ENCODE results near the gene NUP210.

The NUP210 gene

DNA sequence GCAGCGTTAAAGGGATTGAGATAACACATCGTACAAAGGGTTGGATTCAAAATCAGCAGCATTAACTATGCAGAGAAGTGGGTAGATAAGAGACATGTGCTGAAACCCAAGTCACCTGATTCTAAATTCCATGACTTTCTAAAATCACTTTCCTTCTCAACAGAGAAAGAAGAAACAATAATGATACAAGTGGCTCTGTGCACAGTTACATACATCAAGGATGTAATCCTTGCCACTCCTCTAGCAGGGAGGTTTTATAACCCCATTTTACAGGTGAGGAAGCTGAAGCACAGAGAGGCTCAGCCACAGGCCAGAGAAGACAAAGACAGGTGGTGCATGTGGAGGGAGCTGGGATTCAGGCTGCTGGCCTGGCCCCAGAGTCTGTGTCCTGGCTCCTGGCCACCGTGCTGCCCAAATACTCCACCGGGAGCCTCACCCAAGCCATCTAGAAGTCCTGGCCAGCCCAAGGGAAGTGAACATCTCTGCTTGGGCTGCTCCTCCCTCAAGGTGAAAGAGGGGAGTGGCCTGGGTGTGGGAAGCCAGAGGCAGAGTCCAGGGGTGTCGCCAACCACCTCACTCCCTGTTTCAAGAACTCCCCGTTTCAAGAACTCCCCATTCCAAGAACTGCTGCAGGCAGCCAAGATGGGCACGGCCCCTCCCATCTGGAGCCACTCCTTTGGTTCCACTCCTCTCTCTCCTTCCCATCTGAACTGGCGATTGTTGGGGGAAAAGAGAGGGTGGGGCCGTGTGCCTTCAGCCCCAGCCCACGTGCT lies 147.1 kb downstream of the NUP210 start:
- no peak for DNase-seq

DNA sequence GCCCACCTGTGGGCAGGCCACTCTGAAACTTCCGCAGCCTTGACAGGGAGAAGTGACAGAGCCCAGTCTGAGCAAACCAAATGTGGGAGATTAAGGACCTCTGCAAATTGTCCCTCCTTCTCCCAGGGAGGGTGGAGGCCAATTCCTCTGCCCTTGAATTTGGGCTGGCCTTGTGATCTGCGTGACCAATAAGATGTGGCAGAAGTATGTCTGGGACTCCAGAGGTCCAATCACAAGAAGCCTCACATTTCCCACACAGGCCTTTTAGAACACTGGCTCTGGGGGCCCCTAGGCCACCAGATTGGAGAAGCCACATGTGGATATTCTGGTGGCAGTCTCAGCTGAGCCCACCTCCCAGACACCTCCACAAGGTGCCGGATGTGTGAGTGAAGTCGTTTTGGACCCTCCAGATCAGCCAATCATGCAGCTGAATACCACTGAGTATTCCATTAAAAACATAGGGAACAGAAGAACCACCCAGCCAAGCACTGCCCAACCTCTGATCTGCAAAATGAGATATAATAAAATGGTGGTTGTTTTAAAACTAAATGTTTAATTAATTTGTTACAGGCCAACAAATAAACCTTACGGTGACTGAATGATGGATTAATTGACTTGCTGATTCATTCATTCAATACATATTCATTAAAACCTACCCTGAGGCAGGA lies 150.3 kb downstream of the NUP210 start:
- DNase-seq = no peak

DNA sequence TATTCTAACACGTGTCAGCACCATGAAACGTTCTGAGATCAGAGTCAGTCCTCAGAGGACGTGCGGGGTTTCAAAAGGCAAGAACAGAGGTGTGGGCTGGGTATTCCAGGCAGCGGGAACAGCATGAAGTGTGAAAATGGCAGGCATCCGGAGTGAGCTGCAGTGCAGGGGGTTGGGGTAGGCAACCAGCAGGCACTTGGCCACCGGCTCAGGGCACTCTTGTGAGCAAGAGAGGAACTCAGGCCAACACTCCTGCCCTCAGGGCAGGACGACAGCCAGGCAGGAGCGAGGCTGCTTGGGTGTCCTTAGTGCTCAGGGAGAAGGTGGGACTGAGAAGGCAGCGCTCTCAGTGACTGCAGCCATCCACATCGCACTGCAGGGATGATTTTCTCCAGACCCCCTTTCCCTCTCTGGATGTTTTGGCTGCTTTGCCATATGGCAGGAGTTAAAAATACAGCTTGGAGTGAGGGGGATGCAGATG lies 151.1 kb downstream of the NUP210 start:
- DNase-seq = no peak

DNA sequence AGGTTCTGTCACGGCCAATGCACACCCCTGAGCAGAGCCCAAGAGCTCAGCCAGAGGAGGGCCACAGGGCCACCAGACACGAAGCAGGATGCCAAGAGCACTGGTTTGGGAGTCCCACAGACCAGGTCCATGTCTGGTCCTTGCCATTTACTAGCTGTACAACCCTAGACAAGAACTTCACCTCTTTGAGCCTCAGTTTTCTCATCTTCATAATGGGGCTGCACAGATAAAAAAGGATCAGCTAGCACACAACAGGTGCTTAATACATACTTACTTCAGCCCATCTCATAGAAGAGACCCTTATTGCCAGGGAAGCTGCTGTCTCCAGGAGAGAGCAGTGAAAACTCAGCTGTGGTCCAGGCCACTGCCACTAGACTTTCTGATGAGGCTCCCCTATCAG lies 152.0 kb downstream of the NUP210 start:
- no peak for DNase-seq

DNA sequence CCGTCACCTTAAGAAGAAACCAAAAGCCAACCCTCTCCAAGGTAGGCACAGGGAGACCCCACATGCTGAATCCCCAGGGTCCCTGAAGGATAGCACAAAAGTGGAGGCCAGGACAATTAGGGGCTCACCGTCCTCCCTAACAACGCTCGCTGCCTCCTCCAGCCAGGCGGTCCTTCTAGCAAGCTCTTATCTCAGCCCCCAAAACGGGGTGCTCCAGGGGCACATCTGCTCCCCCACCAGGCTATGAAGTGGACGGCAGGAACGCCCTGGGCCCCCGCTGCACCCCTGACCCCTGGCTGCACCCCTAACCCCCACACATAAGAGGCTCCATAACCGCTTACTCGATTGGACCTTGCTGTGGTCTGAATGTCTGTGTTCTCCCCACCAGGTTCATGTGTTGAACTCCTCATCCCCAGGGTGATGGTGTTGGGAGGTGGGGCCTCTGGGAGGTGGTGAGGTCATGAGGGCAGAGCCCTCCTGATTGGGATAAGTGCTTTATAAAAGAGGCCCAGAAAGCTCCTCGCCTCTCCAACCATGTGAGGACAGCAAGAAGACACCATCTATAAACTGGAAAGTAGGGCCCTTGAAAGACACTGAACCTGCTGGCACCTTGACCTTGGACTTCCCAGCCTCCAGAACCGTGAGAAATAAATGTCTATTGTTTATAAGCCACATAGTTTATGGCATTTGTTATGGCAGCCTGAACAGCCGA lies 153.3 kb downstream of the NUP210 start:
- no peak for DNase-seq

Measured in NCI-H510A treated with DMSO at 0.1 percent for 48 hours (cell line).